ENCODE measurements around the gene NRL. TPM values are rescaled to one million over a fixed set of nuclear protein-coding genes. Genes with fewer than 3 reads are reported as not detected.

NRL gene
- total RNA-seq, 1 experiment from 2014 or later, result 2.5 TPM

- no peak overlapping the region for H3K27ac Mint-ChIP-seq
These were observed 6.3 kb downstream of the NRL start for GRCh38 chr14:24108336-24108874.

More at GRCh38 chr14:24108336-24108874, 6.3 kb downstream of the NRL start:
- no peak overlapping the region for H2BK5ac ChIP-seq (ENCODE audit: insufficient read length, low read length)
- no peak overlapping the region for H2BK20ac ChIP-seq (ENCODE audit: low read depth, low read length, poor library complexity, severe bottlenecking)
- H3K4me1 Mint-ChIP-seq, result peaks cover 3 to 5% of the 10 kb centered on the region in 2 experiments
- H3K27me3 ChIP-seq (ENCODE audit: insufficient read depth, low read length), result no peaks in the 10 kb centered on the region
- H3K79me2 ChIP-seq (ENCODE audit: insufficient read depth, low read length), result no peaks in the 10 kb centered on the region
- no peak overlapping the region for H2BK120ac ChIP-seq (ENCODE audit: low read depth, low read length, poor library complexity, severe bottlenecking)
- H3K27me3 Mint-ChIP-seq (ENCODE audit: low read depth), result no peaks in the 10 kb centered on the region
- no peak overlapping the region for H3K4ac ChIP-seq (ENCODE audit: low read depth, low read length)
- WGBS (ENCODE audit: extremely low coverage, insufficient read length, low lambda C conversion rate), result no CpG with 5 or more reads among the region's 5 CpGs
- H3K9me3 Mint-ChIP-seq, result peaks cover 15 to 16% of the 10 kb centered on the region in 2 experiments
- H4K5ac ChIP-seq (ENCODE audit: insufficient read length, low read depth, low read length), result no peak overlapping the region
- no peak overlapping the region for H3K4me3 Mint-ChIP-seq
- H3K79me1 ChIP-seq (ENCODE audit: insufficient read depth, low read depth, low read length, poor library complexity, severe bottlenecking), result no peaks in the 10 kb centered on the region
- H3K27ac ChIP-seq (ENCODE audit: insufficient read length, low read depth, low read length), result no peak overlapping the region
- TF ChIP-seq CTCF (conservative IDR thresholded peaks at IDR 0.05), result no peak
- H3K56ac ChIP-seq (ENCODE audit: insufficient read length, low read depth, low read length), result no peak overlapping the region
- no peak overlapping the region for H3T11ph ChIP-seq (ENCODE audit: low read length)
- no peaks in the 10 kb centered on the region for H4K20me1 ChIP-seq (ENCODE audit: control insufficient read depth, insufficient read depth, insufficient read length)
- no peak overlapping the region for H4K8ac ChIP-seq (replicated peaks; ENCODE audit: insufficient read length, low read depth, low read length)
- no peak overlapping the region for H3K23ac ChIP-seq (ENCODE audit: insufficient read length, low read depth, low read length)
- no peak overlapping the region for H4K91ac ChIP-seq (ENCODE audit: insufficient read length, low read depth, low read length)
- no peak overlapping the region for H2BK12ac ChIP-seq (ENCODE audit: insufficient read length, low read depth, low read length)
- no peak overlapping the region for H2BK15ac ChIP-seq (ENCODE audit: low read depth, low read length)
- peaks cover 16 to 20% (median 19%) of the 10 kb centered on the region in 3 experiments for H3K36me3 Mint-ChIP-seq (ENCODE audit: insufficient read depth in 1 of 3, low read depth in 3 of 3)
- peaks cover 1% of the 10 kb centered on the region for H3K23me2 ChIP-seq (ENCODE audit: insufficient read length, low read depth, low read length, poor library complexity, severe bottlenecking)
- no peak overlapping the region for H2AFZ ChIP-seq (ENCODE audit: low read length)
- no peak overlapping the region for H3K9ac ChIP-seq (ENCODE audit: extremely low read depth, insufficient read length, low read length)
- H3K4me2 ChIP-seq (ENCODE audit: insufficient read depth, insufficient read length, low read length), result no peak overlapping the region
- H3K18ac ChIP-seq (ENCODE audit: insufficient read length, low read depth, low read length), result no peak overlapping the region
- DNase-seq, result no peak
- no peak overlapping the region for H3K14ac ChIP-seq (ENCODE audit: insufficient read depth, low read length)
- no peak overlapping the region for H2AK5ac ChIP-seq (ENCODE audit: insufficient read length, low read length)
- no peaks in the 10 kb centered on the region for H3K4me1 ChIP-seq (ENCODE audit: insufficient read depth, low read length)
- H3K9me3 ChIP-seq (ENCODE audit: control insufficient read depth, low read depth, low read length), result no peaks in the 10 kb centered on the region

Data from H9 (cell line).